ENCODE data around the gene SUGT1.

DNA sequence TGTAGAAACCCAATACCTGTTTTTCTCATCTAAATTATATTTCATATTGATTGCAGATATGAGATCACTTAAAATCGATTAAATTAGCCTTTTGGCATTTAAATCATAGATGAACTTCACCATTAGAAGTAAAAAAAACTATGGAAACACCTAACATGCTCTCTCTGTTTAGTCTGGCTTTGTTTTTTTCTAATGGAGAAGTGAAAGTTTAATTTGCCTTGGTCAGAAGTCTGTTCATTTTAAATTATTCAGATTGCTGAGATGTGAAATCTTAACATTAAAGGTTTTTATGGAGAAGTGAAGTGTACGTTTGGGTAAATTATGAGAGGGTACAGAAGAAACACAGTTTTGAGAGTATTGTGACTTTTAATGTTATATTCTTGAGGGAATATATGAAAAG lies 6.7 kb downstream of the SUGT1 start:
- no peak for TF ChIP-seq EP300 (IDR thresholded peaks at IDR 0.05)
- TF ChIP-seq, protein P1, sequence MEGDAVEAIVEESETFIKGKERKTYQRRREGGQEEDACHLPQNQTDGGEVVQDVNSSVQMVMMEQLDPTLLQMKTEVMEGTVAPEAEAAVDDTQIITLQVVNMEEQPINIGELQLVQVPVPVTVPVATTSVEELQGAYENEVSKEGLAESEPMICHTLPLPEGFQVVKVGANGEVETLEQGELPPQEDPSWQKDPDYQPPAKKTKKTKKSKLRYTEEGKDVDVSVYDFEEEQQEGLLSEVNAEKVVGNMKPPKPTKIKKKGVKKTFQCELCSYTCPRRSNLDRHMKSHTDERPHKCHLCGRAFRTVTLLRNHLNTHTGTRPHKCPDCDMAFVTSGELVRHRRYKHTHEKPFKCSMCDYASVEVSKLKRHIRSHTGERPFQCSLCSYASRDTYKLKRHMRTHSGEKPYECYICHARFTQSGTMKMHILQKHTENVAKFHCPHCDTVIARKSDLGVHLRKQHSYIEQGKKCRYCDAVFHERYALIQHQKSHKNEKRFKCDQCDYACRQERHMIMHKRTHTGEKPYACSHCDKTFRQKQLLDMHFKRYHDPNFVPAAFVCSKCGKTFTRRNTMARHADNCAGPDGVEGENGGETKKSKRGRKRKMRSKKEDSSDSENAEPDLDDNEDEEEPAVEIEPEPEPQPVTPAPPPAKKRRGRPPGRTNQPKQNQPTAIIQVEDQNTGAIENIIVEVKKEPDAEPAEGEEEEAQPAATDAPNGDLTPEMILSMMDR (IDR thresholded peaks at IDR 0.05) = no peak
- TF ChIP-seq MAZ (IDR thresholded peaks at IDR 0.05; ENCODE audit: borderline replicate concordance, low read depth, low read length) = no peak
- no peak for TF ChIP-seq HDAC2 (IDR thresholded peaks at IDR 0.05)
- TF ChIP-seq POLR2AphosphoS2 (conservative IDR thresholded peaks at IDR 0.05; ENCODE audit: low read length) = no peak
- no peak for TF ChIP-seq EHF (CRISPR knock-in tag; IDR thresholded peaks at IDR 0.05)
- TF ChIP-seq KDM1A (IDR thresholded peaks at IDR 0.05; ENCODE audit: low read depth) = no peak
- TF ChIP-seq POLR2A (IDR thresholded peaks at IDR 0.05; ENCODE audit: low read length) = no peak
- TF ChIP-seq, protein P2, sequence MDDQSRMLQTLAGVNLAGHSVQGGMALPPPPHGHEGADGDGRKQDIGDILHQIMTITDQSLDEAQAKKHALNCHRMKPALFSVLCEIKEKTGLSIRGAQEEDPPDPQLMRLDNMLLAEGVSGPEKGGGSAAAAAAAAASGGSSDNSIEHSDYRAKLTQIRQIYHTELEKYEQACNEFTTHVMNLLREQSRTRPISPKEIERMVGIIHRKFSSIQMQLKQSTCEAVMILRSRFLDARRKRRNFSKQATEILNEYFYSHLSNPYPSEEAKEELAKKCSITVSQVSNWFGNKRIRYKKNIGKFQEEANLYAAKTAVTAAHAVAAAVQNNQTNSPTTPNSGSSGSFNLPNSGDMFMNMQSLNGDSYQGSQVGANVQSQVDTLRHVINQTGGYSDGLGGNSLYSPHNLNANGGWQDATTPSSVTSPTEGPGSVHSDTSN (IDR thresholded peaks at IDR 0.05) = no peak

Data from A549 (cell line).